HEK293 (cell line): ENCODE measurements around the gene TNFRSF4.

Source experiments
- CTCF ChIA-PET: fragments of 350-600 bp; formaldehyde crosslinking; extraction: SDS; loops from one replicate; lab custom pipeline; 2021; ENCODE audit warnings: antibody characterized with exemption; lab: Yijun Ruan, JAX
- POLR2A ChIA-PET: fragments of 300-600 bp; formaldehyde crosslinking; extraction: SDS; loops from one replicate; lab custom pipeline; 2020; ENCODE audit warnings: antibody characterized with exemption, inconsistent platforms; lab: Yijun Ruan, JAX
- H3K27ac ChIP-seq: fragments of 200-500 bp; sonication (Bioruptor generic); 2 replicates; pipeline ENCODE4 v1.5.1; 2014; ENCODE audit warnings: low read depth, low read length, control low read depth, inconsistent platforms; ENCODE audit errors: extremely low read depth
- H3K36me3 ChIP-seq, 2 experiments: fragments of 200-500 bp in 1 of 2; sonication (Bioruptor generic) in 1 of 2; 1 replicate in 1 of 2; 2 replicates in 1 of 2; pipeline ENCODE4 v1.5.1; 2014 to 2017; ENCODE audit warnings: inconsistent platforms in 2 of 2, low read length in 2 of 2; ENCODE audit not compliant: control insufficient read depth in 2 of 2, insufficient read depth in 1 of 2
- H3K4me1 ChIP-seq: fragments of 200-500 bp; sonication (Bioruptor generic); 2 replicates; pipeline ENCODE4 v1.5.1; 2014; ENCODE audit warnings: mild to moderate bottlenecking, low read length, inconsistent platforms; ENCODE audit not compliant: control insufficient read depth, insufficient read depth
- H3K4me3 ChIP-seq: 2 replicates; pipeline ENCODE4 v1.5.1; 2011; ENCODE audit warnings: low read depth, mild to moderate bottlenecking, control low read depth, low read length, moderate library complexity
- H3K9me3 ChIP-seq: fragments of 200-500 bp; sonication (Bioruptor generic); 2 replicates; pipeline ENCODE4 v1.5.1; 2014; ENCODE audit warnings: low read depth, low read length, inconsistent platforms; ENCODE audit not compliant: control insufficient read depth, insufficient read depth
- BCL11A ChIP-seq: fragments of 450-650 bp; formaldehyde crosslinking; IDR thresholded peaks from 2 replicates; pipeline ENCODE4 v1.5.1; 2016; ENCODE audit warnings: low read depth, missing biosample characterization, missing genetic modification characterization
- BCL11B ChIP-seq: fragments of 450-650 bp; formaldehyde crosslinking; IDR thresholded peaks from 2 replicates; pipeline ENCODE4 v1.5.1; 2016; ENCODE audit warnings: low read depth, missing biosample characterization, missing genetic modification characterization
- GLIS1 ChIP-seq: fragments of 450-650 bp; formaldehyde crosslinking; IDR thresholded peaks from 2 replicates; pipeline ENCODE4 v1.5.1; 2016; ENCODE audit warnings: missing biosample characterization, missing genetic modification characterization
- GLIS2 ChIP-seq: fragments of 450-650 bp; formaldehyde crosslinking; IDR thresholded peaks from 2 replicates; pipeline ENCODE4 v1.5.1; 2016; ENCODE audit warnings: missing biosample characterization, missing genetic modification characterization
- KLF7 ChIP-seq: fragments of 450-650 bp; formaldehyde crosslinking; IDR thresholded peaks from 2 replicates; pipeline ENCODE4 v1.5.1; 2016; ENCODE audit warnings: missing biosample characterization, missing genetic modification characterization, borderline replicate concordance
- ZBTB21 ChIP-seq: fragments of 450-650 bp; formaldehyde crosslinking; IDR thresholded peaks from 2 replicates; pipeline ENCODE4 v1.5.1; 2017; ENCODE audit warnings: missing biosample characterization, missing genetic modification characterization
- ZBTB7A ChIP-seq: fragments of 450-650 bp; formaldehyde crosslinking; IDR thresholded peaks from 2 replicates; pipeline ENCODE4 v1.5.1; 2016; ENCODE audit warnings: low read depth, missing biosample characterization, missing genetic modification characterization
- ZBTB8A ChIP-seq: fragments of 450-650 bp; formaldehyde crosslinking; IDR thresholded peaks from 2 replicates; pipeline ENCODE4 v1.5.1; 2016; ENCODE audit warnings: missing biosample characterization, missing genetic modification characterization
- ZNF132 ChIP-seq: fragments of 450-650 bp; formaldehyde crosslinking; IDR thresholded peaks from 2 replicates; pipeline ENCODE4 v1.5.1; 2017; ENCODE audit warnings: missing biosample characterization, missing genetic modification characterization, borderline replicate concordance
- ZNF138 ChIP-seq: fragments of 450-650 bp; formaldehyde crosslinking; IDR thresholded peaks from 2 replicates; pipeline ENCODE4 v1.5.1; 2016; ENCODE audit warnings: missing biosample characterization, missing genetic modification characterization, borderline replicate concordance
- ZNF146 ChIP-seq: fragments of 450-650 bp; formaldehyde crosslinking; IDR thresholded peaks from 2 replicates; pipeline ENCODE4 v1.5.1; 2016; ENCODE audit warnings: missing biosample characterization, missing genetic modification characterization
- ZNF169 ChIP-seq: fragments of 450-650 bp; formaldehyde crosslinking; IDR thresholded peaks from 2 replicates; pipeline ENCODE4 v1.5.1; 2016; ENCODE audit warnings: missing biosample characterization, missing genetic modification characterization
- ZNF302 ChIP-seq: fragments of 450-650 bp; formaldehyde crosslinking; IDR thresholded peaks from 2 replicates; pipeline ENCODE4 v1.5.1; 2016; ENCODE audit warnings: missing biosample characterization, missing genetic modification characterization, low read depth
- ZNF600 ChIP-seq: fragments of 450-650 bp; formaldehyde crosslinking; IDR thresholded peaks from 2 replicates; pipeline ENCODE4 v1.5.1; 2016; ENCODE audit warnings: missing biosample characterization, missing genetic modification characterization
- ZNF768 ChIP-seq: fragments of 450-650 bp; formaldehyde crosslinking; IDR thresholded peaks from 2 replicates; pipeline ENCODE4 v1.5.1; 2018; ENCODE audit warnings: missing biosample characterization, mild to moderate bottlenecking, missing genetic modification characterization
- ZNF791 ChIP-seq: fragments of 450-650 bp; formaldehyde crosslinking; IDR thresholded peaks from 2 replicates; pipeline ENCODE4 v1.5.1; 2016; ENCODE audit warnings: missing biosample characterization, missing genetic modification characterization
- ZSCAN30 ChIP-seq: fragments of 450-650 bp; IDR thresholded peaks from 2 replicates; pipeline ENCODE4 v1.5.1; 2018; ENCODE audit warnings: missing biosample characterization, mild to moderate bottlenecking, missing genetic modification characterization, moderate library complexity
- TF ChIP-seq, protein P1 (sequence below): fragments of 450-650 bp; formaldehyde crosslinking; IDR thresholded peaks from 2 replicates; pipeline ENCODE4 v1.5.1; 2016; ENCODE audit warnings: missing biosample characterization, missing genetic modification characterization
- TF ChIP-seq, protein P2 (sequence below): fragments of 450-650 bp; formaldehyde crosslinking; IDR thresholded peaks from 2 replicates; pipeline ENCODE4 v1.5.1; 2016; ENCODE audit warnings: missing biosample characterization, missing genetic modification characterization
- TF ChIP-seq, protein P3 (sequence below): fragments of 450-650 bp; formaldehyde crosslinking; IDR thresholded peaks from 2 replicates; pipeline ENCODE4 v1.5.1; 2016; ENCODE audit warnings: missing biosample characterization, missing genetic modification characterization

The TNFRSF4 gene

DNA sequence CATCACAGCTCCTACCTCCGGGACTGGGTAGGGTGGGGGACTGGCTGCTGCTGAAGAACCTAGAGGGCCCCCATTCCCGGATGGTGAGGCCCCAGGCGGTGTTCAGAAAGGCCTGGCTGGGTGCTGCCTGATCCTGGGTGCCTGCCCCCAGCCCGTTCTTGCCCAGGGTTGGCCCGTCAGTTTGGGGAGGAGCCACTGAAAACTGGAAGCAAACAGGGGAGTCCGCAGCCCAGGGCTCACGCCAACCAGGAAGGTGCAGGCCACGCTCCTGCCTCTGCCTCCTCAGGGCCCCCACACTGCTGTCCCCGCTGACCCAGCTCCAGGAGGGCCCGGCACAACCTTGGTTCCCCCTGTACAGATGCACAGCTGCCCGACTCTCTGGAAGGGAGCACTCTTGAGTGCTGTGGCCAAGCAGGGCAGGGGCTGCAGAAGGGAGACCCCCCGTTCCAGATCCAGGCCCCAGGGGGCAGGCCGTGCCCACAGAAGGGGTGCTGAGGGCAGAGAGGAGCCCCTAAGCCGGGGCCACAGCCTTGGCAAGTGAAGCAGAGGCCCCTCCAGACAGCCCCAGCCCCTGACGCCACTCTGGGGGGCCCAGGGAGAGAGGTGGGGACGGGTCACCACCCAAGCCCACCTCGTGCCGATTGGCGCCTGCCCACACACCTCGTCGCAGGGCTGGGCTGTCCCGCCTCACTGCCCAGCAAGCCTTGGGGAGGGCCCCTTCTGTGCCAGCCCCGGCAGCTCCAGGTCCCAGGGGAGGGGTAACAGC lies 27.1 kb upstream of the TNFRSF4 start (continued):
- TF ChIP-seq ZBTB21 (tag by site-specific recombination) (no peak), KLF7 (tag by site-specific recombination) (no peak), ZNF302 (tag by site-specific recombination) (no peak)
- TF ChIP-seq, all 188 proteins: peak for 7

DNA sequence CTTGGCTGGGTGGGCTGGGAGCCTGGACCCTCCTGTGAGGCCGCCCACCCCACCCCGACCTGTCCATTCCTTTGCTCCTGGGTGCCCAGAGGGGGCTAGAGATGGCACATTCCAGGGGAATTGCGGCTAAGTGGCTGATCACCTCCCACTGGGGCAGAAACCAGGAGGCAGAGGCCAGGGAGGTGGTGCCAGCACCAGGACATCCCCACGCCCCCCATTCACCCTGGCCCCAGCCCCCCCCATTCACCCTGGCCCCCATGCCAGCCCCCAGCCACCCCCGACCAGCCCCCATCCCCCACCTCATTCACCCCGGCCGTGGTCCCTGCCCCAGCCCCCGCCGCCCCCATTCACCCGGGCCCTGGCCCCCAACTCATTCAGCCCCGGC lies 26.4 kb upstream of the TNFRSF4 start:
- CTCF ChIA-PET = no interaction called here
- Histone ChIP-seq H3K4me3 (no peak overlapping the region), H3K27ac (no peak overlapping the region), H3K4me1 (no peaks in the 10 kb centered on the region), H3K36me3 (no peaks in the 10 kb centered on the region), H3K9me3 (no peaks in the 10 kb centered on the region)
- TF ChIP-seq ZBTB8A (tag by site-specific recombination) (no peak), ZNF768 (tag by site-specific recombination) (no peak), GLIS1 (peak; percentile 39), ZNF132 (no peak)
- TF ChIP-seq, protein P1, sequence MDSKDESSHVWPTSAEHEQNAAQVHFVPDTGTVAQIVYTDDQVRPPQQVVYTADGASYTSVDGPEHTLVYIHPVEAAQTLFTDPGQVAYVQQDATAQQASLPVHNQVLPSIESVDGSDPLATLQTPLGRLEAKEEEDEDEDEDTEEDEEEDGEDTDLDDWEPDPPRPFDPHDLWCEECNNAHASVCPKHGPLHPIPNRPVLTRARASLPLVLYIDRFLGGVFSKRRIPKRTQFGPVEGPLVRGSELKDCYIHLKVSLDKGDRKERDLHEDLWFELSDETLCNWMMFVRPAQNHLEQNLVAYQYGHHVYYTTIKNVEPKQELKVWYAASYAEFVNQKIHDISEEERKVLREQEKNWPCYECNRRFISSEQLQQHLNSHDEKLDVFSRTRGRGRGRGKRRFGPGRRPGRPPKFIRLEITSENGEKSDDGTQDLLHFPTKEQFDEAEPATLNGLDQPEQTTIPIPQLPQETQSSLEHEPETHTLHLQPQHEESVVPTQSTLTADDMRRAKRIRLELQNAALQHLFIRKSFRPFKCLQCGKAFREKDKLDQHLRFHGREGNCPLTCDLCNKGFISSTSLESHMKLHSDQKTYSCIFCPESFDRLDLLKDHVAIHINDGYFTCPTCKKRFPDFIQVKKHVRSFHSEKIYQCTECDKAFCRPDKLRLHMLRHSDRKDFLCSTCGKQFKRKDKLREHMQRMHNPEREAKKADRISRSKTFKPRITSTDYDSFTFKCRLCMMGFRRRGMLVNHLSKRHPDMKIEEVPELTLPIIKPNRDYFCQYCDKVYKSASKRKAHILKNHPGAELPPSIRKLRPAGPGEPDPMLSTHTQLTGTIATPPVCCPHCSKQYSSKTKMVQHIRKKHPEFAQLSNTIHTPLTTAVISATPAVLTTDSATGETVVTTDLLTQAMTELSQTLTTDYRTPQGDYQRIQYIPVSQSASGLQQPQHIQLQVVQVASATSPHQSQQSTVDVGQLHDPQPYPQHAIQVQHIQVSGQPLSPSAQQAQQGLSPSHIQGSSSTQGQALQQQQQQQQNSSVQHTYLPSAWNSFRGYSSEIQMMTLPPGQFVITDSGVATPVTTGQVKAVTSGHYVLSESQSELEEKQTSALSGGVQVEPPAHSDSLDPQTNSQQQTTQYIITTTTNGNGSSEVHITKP (tag by site-specific recombination) = peak; percentile 43; the same call in 1 of the 2 replicates
- POLR2A ChIA-PET = no interaction called here

DNA sequence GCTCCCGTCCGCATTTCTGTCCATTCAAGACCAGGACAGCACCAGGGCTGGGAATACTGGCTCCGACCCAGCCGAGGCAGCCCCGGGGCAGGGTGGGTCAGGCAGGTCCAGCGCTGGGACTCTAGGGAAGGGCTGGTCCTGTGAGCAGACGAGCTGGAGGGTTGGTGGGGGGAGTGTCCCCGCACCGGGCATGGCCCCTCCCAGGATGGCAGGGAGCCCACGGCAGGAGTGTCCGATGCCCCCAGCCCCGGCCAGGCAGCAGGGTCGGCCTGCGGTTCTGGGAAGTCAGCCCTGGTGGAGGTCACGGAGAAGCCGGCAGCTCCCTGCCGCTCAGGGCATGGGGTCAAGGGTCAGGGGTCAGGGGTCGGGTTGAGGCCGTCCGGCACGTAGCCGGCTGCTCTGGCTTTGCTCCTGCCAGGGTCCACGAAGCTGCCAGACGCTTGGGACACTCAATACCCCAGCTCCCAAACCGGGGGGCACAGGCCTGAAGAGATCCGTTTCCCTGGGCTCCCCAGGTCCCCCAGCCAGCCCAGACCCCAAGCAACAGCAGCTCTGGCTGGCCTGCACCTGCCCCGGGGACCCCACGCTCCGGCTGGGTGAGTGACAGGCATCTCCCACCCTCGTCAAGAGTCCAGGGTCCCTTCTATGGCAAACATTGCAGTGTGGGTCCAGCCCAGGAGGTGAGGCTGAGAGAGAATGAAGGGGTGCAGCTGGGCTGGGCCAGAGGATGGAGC lies 25.8 kb upstream of the TNFRSF4 start:
- Histone ChIP-seq H3K36me3 (peaks cover 0 to 1% of the 10 kb centered on the region in 2 experiments; a peak in 1 of 3 replicates), H3K9me3 (no peaks in the 10 kb centered on the region), H3K4me1 (no peaks in the 10 kb centered on the region), H3K27ac (no peak overlapping the region), H3K4me3 (no peak overlapping the region)
- CTCF ChIA-PET = no interaction called here
- POLR2A ChIA-PET = interaction anchor here (0.5 to 1.5 kb wide), 2 partner anchors 27 to 110 kb away, joined by 4 to 5 read pairs; no protein-coding TSS in a partner anchor
- TF ChIP-seq ZNF600 = peak; percentile 71; the same call in 1 of the 2 replicates
- TF ChIP-seq ZNF169 (tag by site-specific recombination) = no peak
- peak; percentile 100 for TF ChIP-seq BCL11A (tag by site-specific recombination)
- TF ChIP-seq ZNF138 (tag by site-specific recombination) = no peak
- peak; percentile 99 for TF ChIP-seq BCL11B (tag by site-specific recombination)
- no peak for TF ChIP-seq ZNF791 (tag by site-specific recombination)
- 0 out of 2 replicates have a peak, but pooled peaks have one; percentile 13 for TF ChIP-seq GLIS2
- TF ChIP-seq, protein P2, sequence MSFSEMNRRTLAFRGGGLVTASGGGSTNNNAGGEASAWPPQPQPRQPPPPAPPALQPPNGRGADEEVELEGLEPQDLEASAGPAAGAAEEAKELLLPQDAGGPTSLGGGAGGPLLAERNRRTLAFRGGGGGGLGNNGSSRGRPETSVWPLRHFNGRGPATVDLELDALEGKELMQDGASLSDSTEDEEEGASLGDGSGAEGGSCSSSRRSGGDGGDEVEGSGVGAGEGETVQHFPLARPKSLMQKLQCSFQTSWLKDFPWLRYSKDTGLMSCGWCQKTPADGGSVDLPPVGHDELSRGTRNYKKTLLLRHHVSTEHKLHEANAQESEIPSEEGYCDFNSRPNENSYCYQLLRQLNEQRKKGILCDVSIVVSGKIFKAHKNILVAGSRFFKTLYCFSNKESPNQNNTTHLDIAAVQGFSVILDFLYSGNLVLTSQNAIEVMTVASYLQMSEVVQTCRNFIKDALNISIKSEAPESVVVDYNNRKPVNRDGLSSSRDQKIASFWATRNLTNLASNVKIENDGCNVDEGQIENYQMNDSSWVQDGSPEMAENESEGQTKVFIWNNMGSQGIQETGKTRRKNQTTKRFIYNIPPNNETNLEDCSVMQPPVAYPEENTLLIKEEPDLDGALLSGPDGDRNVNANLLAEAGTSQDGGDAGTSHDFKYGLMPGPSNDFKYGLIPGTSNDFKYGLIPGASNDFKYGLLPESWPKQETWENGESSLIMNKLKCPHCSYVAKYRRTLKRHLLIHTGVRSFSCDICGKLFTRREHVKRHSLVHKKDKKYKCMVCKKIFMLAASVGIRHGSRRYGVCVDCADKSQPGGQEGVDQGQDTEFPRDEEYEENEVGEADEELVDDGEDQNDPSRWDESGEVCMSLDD (tag by site-specific recombination) = 0 out of 2 replicates have a peak, but pooled peaks have one; percentile 13
- TF ChIP-seq, protein P3, sequence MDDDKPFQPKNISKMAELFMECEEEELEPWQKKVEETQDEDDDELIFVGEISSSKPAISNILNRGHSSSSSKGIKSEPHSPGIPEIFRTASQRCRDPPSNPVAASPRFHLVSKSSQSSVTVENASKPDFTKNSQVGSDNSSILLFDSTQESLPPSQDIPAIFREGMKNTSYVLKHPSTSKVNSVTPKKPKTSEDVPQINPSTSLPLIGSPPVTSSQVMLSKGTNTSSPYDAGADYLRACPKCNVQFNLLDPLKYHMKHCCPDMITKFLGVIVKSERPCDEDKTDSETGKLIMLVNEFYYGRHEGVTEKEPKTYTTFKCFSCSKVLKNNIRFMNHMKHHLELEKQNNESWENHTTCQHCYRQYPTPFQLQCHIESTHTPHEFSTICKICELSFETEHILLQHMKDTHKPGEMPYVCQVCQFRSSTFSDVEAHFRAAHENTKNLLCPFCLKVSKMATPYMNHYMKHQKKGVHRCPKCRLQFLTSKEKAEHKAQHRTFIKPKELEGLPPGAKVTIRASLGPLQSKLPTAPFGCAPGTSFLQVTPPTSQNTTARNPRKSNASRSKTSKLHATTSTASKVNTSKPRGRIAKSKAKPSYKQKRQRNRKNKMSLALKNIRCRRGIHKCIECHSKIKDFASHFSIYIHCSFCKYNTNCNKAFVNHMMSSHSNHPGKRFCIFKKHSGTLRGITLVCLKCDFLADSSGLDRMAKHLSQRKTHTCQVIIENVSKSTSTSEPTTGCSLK (tag by site-specific recombination) = no peak
- TF ChIP-seq ZSCAN30 (tag by site-specific recombination) = no peak
- TF ChIP-seq ZBTB7A (tag by site-specific recombination) = 0 out of 2 replicates have a peak, but pooled peaks have one; percentile 34
- 0 out of 2 replicates have a peak, but pooled peaks have one; percentile 2 for TF ChIP-seq ZNF146 (tag by site-specific recombination)
